Left ventricle myocardium inferior (tissue), 1 donor: ENCODE results near the gene IBTK. TPM values are rescaled to one million over a fixed set of nuclear protein-coding genes. Genes with fewer than 3 reads are reported as not detected.
A peak's percentile ranks its signal among the peaks of the same experiment; 100 is the strongest.
"Not testable (repeated sequence)": the region's sequence is repeated elsewhere in the genome, so short reads cannot be mapped to it uniquely, and the experiment has no call there.

Experiments
- DNase-seq: peaks from one replicate; pipeline ENCODE4 v3.0.0-alpha.2; 2020
- H3K27ac ChIP-seq: fragments of 200-600 bp; replicated peaks from 2 replicates; pipeline ENCODE4 v1.8.0; 2021
- H3K27me3 ChIP-seq: fragments of 200-600 bp; 2 replicates; pipeline ENCODE4 v1.8.0; 2021; ENCODE audit warnings: low read depth
- H3K36me3 ChIP-seq: fragments of 200-600 bp; 2 replicates; pipeline ENCODE4 v1.8.0; 2021
- H3K4me1 ChIP-seq: fragments of 200-600 bp; 2 replicates; pipeline ENCODE4 v1.8.0; 2021
- H3K4me3 ChIP-seq: fragments of 200-600 bp; 2 replicates; pipeline ENCODE4 v1.8.0; 2021; ENCODE audit warnings: mild to moderate bottlenecking, moderate library complexity
- H3K9me3 ChIP-seq: fragments of 200-600 bp; replicated peaks from 2 replicates; pipeline ENCODE4 v1.8.0; 2021
- intact Hi-C: fragments of 100-400 bp; cut with micrococcal nuclease; formaldehyde crosslinking; loops from one replicate; pipeline ENCODE4 v1.11.0; 2022
- total RNA-seq: library from RNA; stranded (reverse); fragmentation: NEBNext Ultra II Directional; extraction: Animal tissue kit (Norgen Biotek cat#: 25700); gene quantifications from one replicate; pipeline ENCODE4 v1.2.1, GENCODE V29; 2021
- TF ChIP-seq, protein P1 (sequence below): fragments of 200-600 bp; IDR thresholded peaks from 2 replicates; pipeline ENCODE4 v1.8.0; 2021; ENCODE audit warnings: antibody characterized with exemption, mild to moderate bottlenecking, borderline replicate concordance
- donor health status: DM: no; HTN: yes; CAD: no; lungs with severe emphysema.

The IBTK gene
- total RNA-seq, 1 donor from 2014 or later = 28.5 TPM

DNA sequence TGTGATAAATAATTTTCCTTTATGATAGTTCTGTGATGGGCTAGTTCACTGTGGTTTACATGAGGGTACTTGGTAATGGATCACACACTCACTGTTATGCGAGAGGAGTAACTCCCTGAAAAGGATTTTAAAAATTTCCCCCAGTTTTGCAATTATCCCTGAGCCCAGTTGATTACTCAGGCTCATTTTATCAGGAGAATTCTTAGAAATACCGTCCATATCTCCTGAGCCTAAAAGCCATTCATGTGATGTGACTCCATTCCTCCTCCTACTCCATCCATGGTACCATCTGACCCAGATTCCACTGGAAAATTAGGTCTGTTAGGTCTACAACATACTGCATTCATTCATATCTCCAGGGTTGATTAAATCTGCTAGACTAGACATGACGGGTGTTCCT is 16.4 kb upstream of the IBTK start:
- Histone ChIP-seq H3K27me3 (peaks cover under 1% of the 10 kb centered on the region), H3K4me1 (peaks cover 17% of the 10 kb centered on the region), H3K36me3 (no peaks in the 10 kb centered on the region), H3K9me3 (no peaks in the 10 kb centered on the region), H3K27ac (no peak overlapping the region), H3K4me3 (no peak overlapping the region)
- TF ChIP-seq, protein P1, sequence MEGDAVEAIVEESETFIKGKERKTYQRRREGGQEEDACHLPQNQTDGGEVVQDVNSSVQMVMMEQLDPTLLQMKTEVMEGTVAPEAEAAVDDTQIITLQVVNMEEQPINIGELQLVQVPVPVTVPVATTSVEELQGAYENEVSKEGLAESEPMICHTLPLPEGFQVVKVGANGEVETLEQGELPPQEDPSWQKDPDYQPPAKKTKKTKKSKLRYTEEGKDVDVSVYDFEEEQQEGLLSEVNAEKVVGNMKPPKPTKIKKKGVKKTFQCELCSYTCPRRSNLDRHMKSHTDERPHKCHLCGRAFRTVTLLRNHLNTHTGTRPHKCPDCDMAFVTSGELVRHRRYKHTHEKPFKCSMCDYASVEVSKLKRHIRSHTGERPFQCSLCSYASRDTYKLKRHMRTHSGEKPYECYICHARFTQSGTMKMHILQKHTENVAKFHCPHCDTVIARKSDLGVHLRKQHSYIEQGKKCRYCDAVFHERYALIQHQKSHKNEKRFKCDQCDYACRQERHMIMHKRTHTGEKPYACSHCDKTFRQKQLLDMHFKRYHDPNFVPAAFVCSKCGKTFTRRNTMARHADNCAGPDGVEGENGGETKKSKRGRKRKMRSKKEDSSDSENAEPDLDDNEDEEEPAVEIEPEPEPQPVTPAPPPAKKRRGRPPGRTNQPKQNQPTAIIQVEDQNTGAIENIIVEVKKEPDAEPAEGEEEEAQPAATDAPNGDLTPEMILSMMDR = no peak
- no peak for DNase-seq
- intact Hi-C loops = no loop called here

- intact Hi-C loops = no loop called here
- Histone ChIP-seq H3K27ac (peak overlapping the region; percentile 41), H3K36me3 (no peaks in the 10 kb centered on the region), H3K4me3 (no peak overlapping the region), H3K27me3 (no peaks in the 10 kb centered on the region), H3K9me3 (no peaks in the 10 kb centered on the region), H3K4me1 (peaks cover 17% of the 10 kb centered on the region)
- TF ChIP-seq, protein P1 = no peak
- DNase-seq = no peak
Measured at GRCh38 chr6:82260997-82261732, 13.6 kb upstream of the IBTK start.

DNA sequence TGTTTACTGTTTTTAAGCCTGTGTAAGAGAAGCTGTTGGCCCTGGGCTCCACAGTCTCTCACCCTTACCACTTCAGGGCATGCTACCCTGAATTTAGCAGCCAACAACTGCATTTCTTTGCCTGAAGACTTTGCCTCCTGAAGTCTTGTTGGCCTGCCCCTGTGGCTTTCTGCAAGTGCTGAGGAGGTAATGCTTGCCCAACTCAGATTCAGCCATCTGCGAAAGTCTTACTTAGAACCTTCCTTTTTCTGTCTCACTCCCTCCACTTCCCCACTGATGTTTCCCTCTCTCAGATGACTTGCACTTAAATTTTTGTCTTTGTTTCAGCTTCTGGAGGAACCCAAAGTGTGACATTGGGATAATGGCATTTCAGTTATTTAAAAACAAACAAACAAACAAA is 11.8 kb upstream of the IBTK start:
- no peaks in the 10 kb centered on the region for H3K27me3 ChIP-seq
- intact Hi-C loops = no loop called here
- TF ChIP-seq, protein P1 = no peak
- no peak overlapping the region for H3K27ac ChIP-seq
- H3K4me3 ChIP-seq = no peak overlapping the region
- no peaks in the 10 kb centered on the region for H3K36me3 ChIP-seq
- DNase-seq = no peak
- no peaks in the 10 kb centered on the region for H3K9me3 ChIP-seq
- H3K4me1 ChIP-seq = peaks cover 17% of the 10 kb centered on the region

GRCh38 chr6:82257088-82257774 is 9.7 kb upstream of the IBTK start:
- Histone ChIP-seq H3K36me3 (no peaks in the 10 kb centered on the region), H3K27me3 (no peaks in the 10 kb centered on the region), H3K27ac (no peak overlapping the region), H3K9me3 (no peaks in the 10 kb centered on the region), H3K4me3 (no peak overlapping the region), H3K4me1 (peaks cover 17% of the 10 kb centered on the region)
- TF ChIP-seq, protein P1 = no peak
- intact Hi-C loops = no loop called here
- DNase-seq = no peak

DNA sequence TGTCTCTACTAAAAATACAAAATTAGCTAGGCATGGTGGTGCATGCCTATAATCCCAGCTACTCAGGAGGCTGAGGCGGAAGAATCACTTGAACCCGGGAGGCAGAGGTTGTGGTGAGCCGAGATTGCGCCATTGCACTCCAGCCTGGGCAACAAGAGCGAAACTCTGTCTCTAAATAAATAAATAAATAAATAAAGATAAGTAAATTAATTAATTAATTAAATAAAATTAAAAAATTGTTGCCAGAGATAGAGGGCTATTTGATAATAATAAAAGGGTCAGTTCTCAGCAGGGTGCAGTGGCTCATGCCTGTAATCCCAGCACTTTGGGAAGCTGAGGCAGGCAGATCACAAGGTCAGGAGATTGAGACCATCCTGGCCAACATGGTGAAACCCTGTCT is 7.2 kb upstream of the IBTK start:
- intact Hi-C loops = loop anchor here (5.0 kb wide), 1 partner anchor 803 kb away; no protein-coding TSS in a partner anchor

GRCh38 chr6:82251942-82252341 is 4.4 kb upstream of the IBTK start:
- Histone ChIP-seq H3K27ac (no peak overlapping the region), H3K9me3 (no peaks in the 10 kb centered on the region), H3K27me3 (no peaks in the 10 kb centered on the region)

More for the DNA sequence above, 7.2 kb upstream of the IBTK start:
- H3K9me3 ChIP-seq, H3K27me3 ChIP-seq, H3K27ac ChIP-seq, H3K4me1 ChIP-seq, DNase-seq, H3K4me3 ChIP-seq, H3K36me3 ChIP-seq: not testable (repeated sequence)

More at GRCh38 chr6:82251942-82252341, 4.4 kb upstream of the IBTK start:
- intact Hi-C loops = loop anchor here (5.0 kb wide), 1 partner anchor 805 kb away; no protein-coding TSS in a partner anchor
- H3K4me3 ChIP-seq = no peak overlapping the region
- TF ChIP-seq, protein P1 = peak; percentile 60
- peaks cover 16% of the 10 kb centered on the region for H3K4me1 ChIP-seq
- no peaks in the 10 kb centered on the region for H3K36me3 ChIP-seq
- no peak for DNase-seq
